DND-41 (cell line): Measurements from ENCODE around the gene WSB2.

ENCODE experiments used
- ATAC-seq: fragments of 200-7000 bp; cut with Tn5 transposase; 3 replicates; pipeline ENCODE4 v1.9.1; 2021; ENCODE audit warnings: low read depth; ENCODE audit not compliant: insufficient read depth
- DNase-seq: peaks from one replicate; pipeline ENCODE4 v3.0.0-alpha.2; 2020
- H2AFZ ChIP-seq: 2 replicates; pipeline ENCODE4 v1.6.0; 2012; ENCODE audit warnings: low read depth, low read length
- H3K27ac ChIP-seq: 2 replicates; pipeline ENCODE4 v1.5.1; 2012; ENCODE audit warnings: low read length, inconsistent platforms
- H3K27me3 ChIP-seq: fragments of 200-600 bp; sonication (generic); 2 replicates; pipeline ENCODE4 v1.6.0; 2012; ENCODE audit warnings: low read length, mild to moderate bottlenecking, inconsistent platforms; ENCODE audit not compliant: insufficient read depth, poor library complexity
- H3K36me3 ChIP-seq: 2 replicates; pipeline ENCODE4 v1.5.1; 2012; ENCODE audit warnings: low read length, inconsistent platforms; ENCODE audit not compliant: insufficient read depth
- H3K4me1 ChIP-seq: 2 replicates; pipeline ENCODE4 v1.5.1; 2012; ENCODE audit warnings: mild to moderate bottlenecking, low read length; ENCODE audit not compliant: insufficient read depth
- H3K4me2 ChIP-seq: 2 replicates; pipeline ENCODE4 v1.6.0; 2012; ENCODE audit warnings: mild to moderate bottlenecking, moderate library complexity, low read length, inconsistent platforms; ENCODE audit not compliant: insufficient read depth
- H3K4me3 ChIP-seq, 2 experiments: fragments of 200-600 bp in 1 of 2; shearing (Covaris generic) in 1 of 2; 2 replicates each; pipeline ENCODE4 v1.5.1; 2012 to 2016; ENCODE audit warnings: inconsistent platforms in 2 of 2, low read length in 2 of 2, mild to moderate bottlenecking in 2 of 2, low read depth in 1 of 2, moderate library complexity in 1 of 2
- H3K79me2 ChIP-seq: 2 replicates; pipeline ENCODE4 v1.6.0; 2012; ENCODE audit warnings: low read length, inconsistent platforms; ENCODE audit not compliant: insufficient read depth
- H3K9ac ChIP-seq: 2 replicates; pipeline ENCODE4 v1.6.0; 2012; ENCODE audit warnings: low read depth, mild to moderate bottlenecking, inconsistent platforms, low read length, moderate library complexity
- H3K9me3 ChIP-seq: 2 replicates; pipeline ENCODE4 v1.5.1; 2012; ENCODE audit warnings: low read length, moderate library complexity, mild to moderate bottlenecking, inconsistent platforms; ENCODE audit not compliant: insufficient read depth, severe bottlenecking
- H4K20me1 ChIP-seq: 2 replicates; pipeline ENCODE4 v1.6.0; 2012; ENCODE audit warnings: low read length; ENCODE audit not compliant: insufficient read depth
- CTCF ChIP-seq: IDR thresholded peaks from 2 replicates; pipeline ENCODE4 v1.5.1; 2012; ENCODE audit warnings: borderline replicate concordance, low read length, moderate library complexity, mild to moderate bottlenecking; ENCODE audit not compliant: poor library complexity, severe bottlenecking; ENCODE audit errors: extremely low read depth
- EZH2 ChIP-seq: IDR thresholded peaks from 3 replicates; pipeline ENCODE4 v1.6.1; 2012; ENCODE audit warnings: borderline replicate concordance, low read depth, mild to moderate bottlenecking, moderate library complexity, low read length, inconsistent platforms; ENCODE audit not compliant: severe bottlenecking

The WSB2 gene

GRCh38 chr12:118060301-118061010 lies 523 bp downstream of the WSB2 start:
- TF ChIP-seq EZH2 (no peak), CTCF (no peak)
- peak overlapping the region; percentile 28 to 89; a peak in 3 of 4 replicates for H3K4me3 ChIP-seq
- H4K20me1 ChIP-seq, result no peaks in the 10 kb centered on the region
- DNase-seq (peak; percentile 49), ATAC-seq (peak; percentile 10; the same call in 2 of the 3 replicates)
- H3K79me2 ChIP-seq, result peaks cover 11% of the 10 kb centered on the region; the same call in 1 of the 2 replicates
- H3K4me2 ChIP-seq, result peak overlapping the region; percentile 80
- peak overlapping the region; percentile 67 for H3K9ac ChIP-seq
- H2AFZ ChIP-seq, result peak overlapping the region; percentile 69
- H3K27ac ChIP-seq, result peak overlapping the region; percentile 62; the same call in 1 of the 2 replicates
- no peaks in the 10 kb centered on the region for H3K9me3 ChIP-seq
- peaks cover 52% of the 10 kb centered on the region for H3K4me1 ChIP-seq
- H3K27me3 ChIP-seq, result no peaks in the 10 kb centered on the region
- no peaks in the 10 kb centered on the region; the same call in 1 of the 2 replicates for H3K36me3 ChIP-seq

- no peaks in the 10 kb centered on the region for H3K9me3 ChIP-seq
- H3K4me1 ChIP-seq, result peaks cover 46% of the 10 kb centered on the region
- no peaks in the 10 kb centered on the region for H4K20me1 ChIP-seq
- H3K27me3 ChIP-seq, result no peaks in the 10 kb centered on the region
- DNase-seq, result no peak
- no peak for ATAC-seq
- peak overlapping the region; percentile 62; the same call in 1 of the 2 replicates for H3K27ac ChIP-seq
- peak overlapping the region in 1 of 2 experiments; percentile 89; a peak in 2 of 4 replicates for H3K4me3 ChIP-seq
- peak overlapping the region; percentile 80 for H3K4me2 ChIP-seq
- TF ChIP-seq EZH2 (no peak), CTCF (no peak)
- peak overlapping the region; percentile 67 for H3K9ac ChIP-seq
- H2AFZ ChIP-seq, result 0 out of 2 replicates have a peak overlapping the region, but pooled peaks have one; percentile 69
- H3K36me3 ChIP-seq, result no peaks in the 10 kb centered on the region; the same call in 1 of the 2 replicates
- H3K79me2 ChIP-seq, result peaks cover 11% of the 10 kb centered on the region; the same call in 1 of the 2 replicates
Observed at GRCh38 chr12:118059341-118060191, 1.4 kb downstream of the WSB2 start.

- no peaks in the 10 kb centered on the region for H3K9me3 ChIP-seq
- peak overlapping the region; percentile 80; the same call in 1 of the 2 replicates for H3K4me2 ChIP-seq
- DNase-seq (no peak), ATAC-seq (no peak)
- H4K20me1 ChIP-seq, result no peaks in the 10 kb centered on the region
- no peaks in the 10 kb centered on the region; the same call in 1 of the 2 replicates for H3K36me3 ChIP-seq
- no peak overlapping the region for H2AFZ ChIP-seq
- peaks cover 11% of the 10 kb centered on the region; the same call in 1 of the 2 replicates for H3K79me2 ChIP-seq
- TF ChIP-seq EZH2 (no peak), CTCF (no peak)
- peaks cover 39% of the 10 kb centered on the region for H3K4me1 ChIP-seq
- no peak overlapping the region for H3K4me3 ChIP-seq
- H3K9ac ChIP-seq, result no peak overlapping the region
- H3K27ac ChIP-seq, result no peak overlapping the region
- H3K27me3 ChIP-seq, result no peaks in the 10 kb centered on the region
Observed at GRCh38 chr12:118058881-118059280, 2.1 kb downstream of the WSB2 start.
